ENCODE data around the gene SUPT5H. TPM values are rescaled to one million over a fixed set of nuclear protein-coding genes. Genes with fewer than 3 reads are reported as not detected.

The SUPT5H gene
- total RNA-seq, 1 donor from 2014 or later: 91.4 TPM

GRCh38 chr19:39425744-39426143 is 19.6 kb upstream of the SUPT5H start:
- no peak for DNase-seq
- Histone ChIP-seq H3K27ac (replicated peaks) (no peak overlapping the region), H3K4me1 (peaks cover 20% of the 10 kb centered on the region), H3K4me3 (no peak overlapping the region), H3K36me3 (peaks cover 37% of the 10 kb centered on the region), H3K27me3 (ENCODE audit: low read depth) (no peaks in the 10 kb centered on the region), H3K9me3 (replicated peaks) (no peaks in the 10 kb centered on the region)
- intact Hi-C loops (cut with micrococcal nuclease): no loop called here
- TF ChIP-seq CTCF (IDR thresholded peaks at IDR 0.05; ENCODE audit: borderline replicate concordance): no peak

DNA sequence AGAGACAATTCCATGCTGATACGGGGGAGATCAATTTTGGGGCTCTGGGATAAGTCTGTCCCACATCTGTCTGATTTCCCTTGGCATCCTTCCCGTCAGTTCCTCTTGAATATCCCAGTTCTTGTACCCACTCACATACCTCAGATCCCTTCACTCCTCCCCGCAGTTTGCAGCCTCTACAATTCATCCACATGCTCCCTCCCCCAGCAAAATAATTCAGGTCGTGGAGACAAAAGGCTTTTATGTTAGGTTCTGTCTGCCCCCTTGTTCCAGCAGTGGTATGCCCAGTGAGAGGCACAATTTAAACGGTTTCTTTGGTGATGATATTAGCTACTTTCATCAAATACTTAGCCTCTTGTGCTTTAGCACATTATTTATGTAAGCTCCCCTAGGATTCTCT is 19.2 kb upstream of the SUPT5H start:
- Histone ChIP-seq H3K4me3 (no peak overlapping the region), H3K27ac (replicated peaks) (no peak overlapping the region), H3K36me3 (peaks cover 33% of the 10 kb centered on the region), H3K4me1 (peaks cover 24% of the 10 kb centered on the region), H3K9me3 (replicated peaks) (no peaks in the 10 kb centered on the region), H3K27me3 (ENCODE audit: low read depth) (no peaks in the 10 kb centered on the region)
- DNase-seq: no peak
- intact Hi-C loops (cut with micrococcal nuclease): no loop called here
- TF ChIP-seq CTCF (IDR thresholded peaks at IDR 0.05; ENCODE audit: borderline replicate concordance): no peak

GRCh38 chr19:39427707-39428106 is 17.7 kb upstream of the SUPT5H start:
- no peaks in the 10 kb centered on the region for H3K9me3 ChIP-seq (replicated peaks)
- H3K27ac ChIP-seq (replicated peaks): peak overlapping the region; percentile 95
- H3K27me3 ChIP-seq (ENCODE audit: low read depth): no peaks in the 10 kb centered on the region
- peaks cover 27% of the 10 kb centered on the region for H3K4me1 ChIP-seq
- no peak overlapping the region for H3K4me3 ChIP-seq
- H3K36me3 ChIP-seq: peaks cover 28% of the 10 kb centered on the region
- intact Hi-C loops (cut with micrococcal nuclease): no loop called here
- no peak for TF ChIP-seq CTCF (IDR thresholded peaks at IDR 0.05; ENCODE audit: borderline replicate concordance)
- DNase-seq: no peak

GRCh38 chr19:39428283-39429112 is 16.9 kb upstream of the SUPT5H start:
- Histone ChIP-seq H3K9me3 (replicated peaks) (no peaks in the 10 kb centered on the region), H3K4me1 (peaks cover 31% of the 10 kb centered on the region), H3K4me3 (peak overlapping the region; percentile 48), H3K27me3 (ENCODE audit: low read depth) (no peaks in the 10 kb centered on the region), H3K36me3 (peaks cover 28% of the 10 kb centered on the region), H3K27ac (replicated peaks) (peak overlapping the region; percentile 95)
- intact Hi-C loops (cut with micrococcal nuclease): no loop called here
- DNase-seq: peak; percentile 74
- TF ChIP-seq CTCF (IDR thresholded peaks at IDR 0.05; ENCODE audit: borderline replicate concordance): no peak

DNA sequence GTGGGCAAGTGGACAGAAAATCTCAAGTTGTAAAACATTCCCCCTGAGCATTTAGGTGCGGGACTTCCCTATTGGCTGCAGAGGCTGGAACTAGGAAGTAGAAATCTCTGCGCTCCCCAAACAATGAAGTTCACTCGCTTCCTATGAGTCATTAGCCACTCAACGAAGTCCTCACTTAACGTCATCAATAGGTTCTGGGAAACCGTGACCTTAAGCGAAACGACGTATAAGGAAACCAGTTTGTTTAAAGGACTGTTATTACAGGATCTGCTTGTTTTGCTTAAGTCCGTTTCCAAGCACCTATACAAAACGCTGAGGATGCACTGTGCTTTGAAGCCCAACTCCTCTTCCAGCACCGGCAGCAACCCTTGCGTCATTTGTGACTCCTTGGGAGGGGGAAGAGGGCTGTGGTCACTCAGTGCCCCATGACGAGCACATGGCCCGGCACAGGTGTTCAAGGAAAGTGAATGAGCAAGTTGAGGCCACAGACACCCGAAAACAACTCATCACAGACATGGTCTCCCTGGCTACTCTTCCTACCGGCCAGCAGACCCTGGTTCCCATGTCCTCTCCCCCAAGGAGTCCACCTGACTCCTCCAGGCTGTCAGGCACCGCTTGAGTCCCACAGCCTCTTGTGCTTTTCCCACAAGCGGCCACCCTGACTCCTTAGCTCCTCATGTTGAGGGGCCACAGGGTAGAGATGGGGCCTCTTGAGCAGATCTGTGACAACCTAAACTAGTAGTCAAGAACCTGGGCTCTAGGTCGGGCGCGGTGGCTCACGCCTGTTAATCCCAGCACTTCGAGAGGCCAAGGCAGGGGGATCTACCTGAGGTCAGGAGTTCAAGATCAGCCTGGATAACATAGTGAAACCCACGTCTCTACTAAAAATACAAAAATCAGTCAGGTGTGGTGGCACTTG is 14.4 kb upstream of the SUPT5H start:
- TF ChIP-seq CTCF (IDR thresholded peaks at IDR 0.05; ENCODE audit: borderline replicate concordance): no peak
- Histone ChIP-seq H3K36me3 (peaks cover 32% of the 10 kb centered on the region), H3K4me3 (peak overlapping the region; percentile 13), H3K27me3 (ENCODE audit: low read depth) (no peaks in the 10 kb centered on the region), H3K4me1 (peaks cover 53% of the 10 kb centered on the region), H3K9me3 (replicated peaks) (no peaks in the 10 kb centered on the region), H3K27ac (replicated peaks) (peak overlapping the region; percentile 73)
- intact Hi-C loops (cut with micrococcal nuclease): no loop called here
- no peak for DNase-seq
